ENCODE data around the gene RAD51B.

RAD51B gene

DNA sequence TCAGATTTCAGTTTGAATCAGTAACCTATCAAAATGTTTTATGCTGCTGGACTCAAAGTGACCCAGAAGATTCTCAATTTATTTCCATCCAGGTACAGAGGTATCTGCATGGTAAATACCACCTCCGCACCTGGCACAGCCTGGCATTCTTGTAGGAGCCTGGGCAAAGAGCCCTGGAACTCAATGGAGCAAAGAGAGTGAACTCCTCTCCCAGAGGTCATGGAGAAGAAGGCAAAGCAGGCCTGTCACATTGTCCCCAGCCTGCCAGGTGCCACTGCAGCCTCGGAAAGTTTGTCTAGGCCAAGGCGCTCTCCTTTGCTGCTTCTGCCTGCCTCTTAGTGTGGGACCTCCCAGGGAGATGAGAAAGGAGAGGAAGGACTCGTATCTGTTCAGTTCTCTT, 653.5 kb downstream of the RAD51B start:
- TF ChIP-seq, protein P1, sequence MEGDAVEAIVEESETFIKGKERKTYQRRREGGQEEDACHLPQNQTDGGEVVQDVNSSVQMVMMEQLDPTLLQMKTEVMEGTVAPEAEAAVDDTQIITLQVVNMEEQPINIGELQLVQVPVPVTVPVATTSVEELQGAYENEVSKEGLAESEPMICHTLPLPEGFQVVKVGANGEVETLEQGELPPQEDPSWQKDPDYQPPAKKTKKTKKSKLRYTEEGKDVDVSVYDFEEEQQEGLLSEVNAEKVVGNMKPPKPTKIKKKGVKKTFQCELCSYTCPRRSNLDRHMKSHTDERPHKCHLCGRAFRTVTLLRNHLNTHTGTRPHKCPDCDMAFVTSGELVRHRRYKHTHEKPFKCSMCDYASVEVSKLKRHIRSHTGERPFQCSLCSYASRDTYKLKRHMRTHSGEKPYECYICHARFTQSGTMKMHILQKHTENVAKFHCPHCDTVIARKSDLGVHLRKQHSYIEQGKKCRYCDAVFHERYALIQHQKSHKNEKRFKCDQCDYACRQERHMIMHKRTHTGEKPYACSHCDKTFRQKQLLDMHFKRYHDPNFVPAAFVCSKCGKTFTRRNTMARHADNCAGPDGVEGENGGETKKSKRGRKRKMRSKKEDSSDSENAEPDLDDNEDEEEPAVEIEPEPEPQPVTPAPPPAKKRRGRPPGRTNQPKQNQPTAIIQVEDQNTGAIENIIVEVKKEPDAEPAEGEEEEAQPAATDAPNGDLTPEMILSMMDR (IDR thresholded peaks at IDR 0.05; ENCODE audit: insufficient read depth, missing control alignments): no peak
- FAIRE-seq: no peak
- no peak for DNase-seq (ENCODE audit: insufficient read length, low spot score)

- no peak for DNase-seq (ENCODE audit: insufficient read length, low spot score)
- FAIRE-seq: no peak
- TF ChIP-seq, protein P1 (IDR thresholded peaks at IDR 0.05; ENCODE audit: insufficient read depth, missing control alignments): no peak
Measured at GRCh38 chr14:68473794-68474193, 654.2 kb downstream of the RAD51B start.

DNA sequence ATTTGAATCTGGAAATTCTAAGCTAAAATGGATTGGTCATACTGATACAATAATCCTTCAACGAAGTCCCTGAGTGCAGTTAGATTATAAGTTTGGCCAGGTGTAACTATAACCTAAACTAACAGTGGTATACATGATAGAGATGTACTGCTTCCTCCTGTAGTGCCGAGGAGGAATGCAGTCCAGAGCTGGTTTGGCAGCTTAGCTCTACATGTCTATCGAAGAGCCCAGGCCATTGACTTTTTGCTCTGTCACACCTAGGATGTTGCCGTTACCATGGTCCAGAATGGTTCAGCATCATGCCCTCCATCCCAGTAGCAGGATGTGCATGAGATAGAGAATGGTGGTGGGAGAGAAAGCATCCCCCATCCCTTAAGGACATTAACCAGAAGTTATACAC, 655.2 kb downstream of the RAD51B start:
- DNase-seq (ENCODE audit: insufficient read length, low spot score) (no peak), FAIRE-seq (no peak)
- TF ChIP-seq, protein P1 (IDR thresholded peaks at IDR 0.05; ENCODE audit: insufficient read depth, missing control alignments): no peak

GRCh38 chr14:68475802-68476201, 656.2 kb downstream of the RAD51B start:
- TF ChIP-seq, protein P1 (IDR thresholded peaks at IDR 0.05; ENCODE audit: insufficient read depth, missing control alignments): no peak
- FAIRE-seq: no peak
- DNase-seq (ENCODE audit: insufficient read length, low spot score): no peak

GRCh38 chr14:68476212-68477109, 656.9 kb downstream of the RAD51B start:
- FAIRE-seq (no peak), DNase-seq (ENCODE audit: insufficient read length, low spot score) (no peak)
- TF ChIP-seq, protein P1 (IDR thresholded peaks at IDR 0.05; ENCODE audit: insufficient read depth, missing control alignments): no peak

GRCh38 chr14:68477110-68477455, 657.5 kb downstream of the RAD51B start:
- TF ChIP-seq, protein P1 (IDR thresholded peaks at IDR 0.05; ENCODE audit: insufficient read depth, missing control alignments): no peak
- DNase-seq (ENCODE audit: insufficient read length, low spot score) (no peak), FAIRE-seq (no peak)

- no peak for FAIRE-seq
- TF ChIP-seq, protein P1 (IDR thresholded peaks at IDR 0.05; ENCODE audit: insufficient read depth, missing control alignments): no peak
- no peak for DNase-seq (ENCODE audit: insufficient read length, low spot score)
Measured at GRCh38 chr14:68477461-68478085, 658.0 kb downstream of the RAD51B start.
